B cell (primary cell): ENCODE data around the gene TSPAN31.

Source experiments
- EZH2 ChIP-seq: IDR thresholded peaks from 2 replicates; pipeline ENCODE4 v1.6.1; 2012; ENCODE audit warnings: borderline replicate concordance, low read depth, mild to moderate bottlenecking, moderate library complexity, low read length; ENCODE audit not compliant: insufficient read depth, poor library complexity, severe bottlenecking
- TF ChIP-seq, protein P1 (sequence below): fragments of 200-600 bp; IDR thresholded peaks from one replicate; pipeline ENCODE4 v1.8.0; 2022; ENCODE audit warnings: antibody characterized with exemption, mild to moderate bottlenecking

DNA sequence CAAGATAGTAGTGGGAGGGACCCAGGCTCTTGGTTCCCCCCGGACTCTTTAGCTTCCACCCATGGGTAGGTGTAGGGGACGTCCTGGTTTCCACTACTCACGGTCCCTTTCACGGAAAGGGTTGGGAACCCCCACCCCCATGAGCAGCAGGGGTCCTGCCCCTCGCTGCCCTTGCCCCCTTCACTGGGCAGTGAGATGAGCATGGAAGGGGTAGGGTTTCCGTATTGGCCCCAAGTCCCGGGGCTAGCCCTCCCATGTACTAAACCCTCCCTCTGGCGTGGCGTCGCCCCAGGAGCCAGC, 19.0 kb upstream of the TSPAN31 start:
- TF ChIP-seq, protein P1, sequence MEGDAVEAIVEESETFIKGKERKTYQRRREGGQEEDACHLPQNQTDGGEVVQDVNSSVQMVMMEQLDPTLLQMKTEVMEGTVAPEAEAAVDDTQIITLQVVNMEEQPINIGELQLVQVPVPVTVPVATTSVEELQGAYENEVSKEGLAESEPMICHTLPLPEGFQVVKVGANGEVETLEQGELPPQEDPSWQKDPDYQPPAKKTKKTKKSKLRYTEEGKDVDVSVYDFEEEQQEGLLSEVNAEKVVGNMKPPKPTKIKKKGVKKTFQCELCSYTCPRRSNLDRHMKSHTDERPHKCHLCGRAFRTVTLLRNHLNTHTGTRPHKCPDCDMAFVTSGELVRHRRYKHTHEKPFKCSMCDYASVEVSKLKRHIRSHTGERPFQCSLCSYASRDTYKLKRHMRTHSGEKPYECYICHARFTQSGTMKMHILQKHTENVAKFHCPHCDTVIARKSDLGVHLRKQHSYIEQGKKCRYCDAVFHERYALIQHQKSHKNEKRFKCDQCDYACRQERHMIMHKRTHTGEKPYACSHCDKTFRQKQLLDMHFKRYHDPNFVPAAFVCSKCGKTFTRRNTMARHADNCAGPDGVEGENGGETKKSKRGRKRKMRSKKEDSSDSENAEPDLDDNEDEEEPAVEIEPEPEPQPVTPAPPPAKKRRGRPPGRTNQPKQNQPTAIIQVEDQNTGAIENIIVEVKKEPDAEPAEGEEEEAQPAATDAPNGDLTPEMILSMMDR = no peak
- TF ChIP-seq EZH2 = no peak
